GM18861 (cell line): Measurements from ENCODE around the gene OR6C2.
"Not testable (repeated sequence)": the region's sequence is repeated elsewhere in the genome, so short reads cannot be mapped to it uniquely, and the experiment has no call there.

ENCODE experiments used
- ATAC-seq: cut with Tn5 transposase; IDR thresholded peaks from one replicate; pipeline ENCODE4 v1.9.1; 2021; ENCODE audit not compliant: unreplicated experiment

The OR6C2 gene

GRCh38 chr12:55470088-55470829, 26.4 kb downstream of the OR6C2 start, which contains the start of gene OR6C70:
Gene OR6C70, minus strand, starts transcription at chr12:55470138. Its CDS starts 0 bp downstream, at chr12:55470138.
- ATAC-seq, result no peak

DNA sequence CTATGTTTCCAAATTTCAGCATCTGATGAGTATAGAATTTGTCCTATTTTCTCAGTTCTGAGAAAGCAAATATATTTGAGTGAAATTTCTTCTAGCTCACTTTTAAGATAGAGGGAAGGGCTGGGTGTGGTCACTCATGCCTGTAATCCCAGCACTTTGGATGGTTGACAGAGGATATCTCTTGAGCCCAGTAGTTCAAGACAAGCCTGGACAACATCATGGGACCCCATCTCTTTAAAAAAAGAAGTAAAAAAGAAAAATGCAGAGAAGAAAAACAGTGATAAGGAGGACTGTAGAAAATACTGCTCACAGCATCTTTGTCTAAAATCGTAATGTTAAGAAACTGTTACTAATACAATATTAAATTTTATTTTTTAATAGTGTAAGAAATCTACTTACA, 28.4 kb downstream of the OR6C2 start:
- ATAC-seq, result no peak

- ATAC-seq, result not testable (repeated sequence)
These were observed 35.3 kb downstream of the OR6C2 start for GRCh38 chr12:55479136-55479535.

- ATAC-seq, result not testable (repeated sequence)
These were observed 40.4 kb downstream of the OR6C2 start for GRCh38 chr12:55484284-55484683.

DNA sequence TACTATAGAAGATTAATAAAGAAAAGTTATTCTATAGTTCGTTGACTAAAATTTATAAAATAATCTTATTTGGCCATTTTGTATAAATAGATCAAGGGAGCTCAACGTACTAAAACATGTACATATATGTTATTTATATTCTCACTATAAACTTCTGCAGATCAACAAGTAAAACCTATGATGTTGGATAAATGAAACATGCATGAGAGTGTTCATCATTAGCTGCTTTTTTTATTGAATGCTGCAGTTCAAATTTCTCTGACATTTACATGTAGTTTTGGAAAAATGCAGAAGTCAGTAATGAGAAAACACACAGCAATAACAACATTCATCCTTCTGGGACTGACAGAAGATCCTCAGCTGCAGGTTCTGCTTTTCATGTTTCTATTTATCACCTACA, 48.2 kb downstream of the OR6C2 start, which contains the start of gene OR6C68:
Gene OR6C68 (plus strand): TSS at position 301 of the 400 bp plus-strand sequence. CDS start 0 bp downstream, at position 301.
- ATAC-seq, result no peak

DNA sequence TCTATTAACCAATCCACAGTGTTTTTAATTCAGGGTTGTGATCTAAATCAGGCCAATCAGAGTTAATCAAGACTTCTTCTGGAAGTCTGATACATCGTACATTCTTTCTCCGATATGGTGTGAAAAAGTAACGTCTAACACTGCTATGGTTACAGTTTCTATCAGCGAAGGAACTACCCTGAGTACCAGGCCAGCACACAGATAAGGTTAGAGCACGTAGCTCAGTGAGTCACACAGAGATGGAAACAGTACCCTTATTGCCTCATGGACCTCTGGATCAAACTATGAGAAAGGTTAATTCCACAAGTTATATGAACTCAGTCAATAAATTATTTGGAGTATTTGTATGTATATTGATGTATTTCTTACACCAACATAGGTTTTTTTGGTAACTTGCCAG, 51.6 kb downstream of the OR6C2 start:
- ATAC-seq, result no peak

DNA sequence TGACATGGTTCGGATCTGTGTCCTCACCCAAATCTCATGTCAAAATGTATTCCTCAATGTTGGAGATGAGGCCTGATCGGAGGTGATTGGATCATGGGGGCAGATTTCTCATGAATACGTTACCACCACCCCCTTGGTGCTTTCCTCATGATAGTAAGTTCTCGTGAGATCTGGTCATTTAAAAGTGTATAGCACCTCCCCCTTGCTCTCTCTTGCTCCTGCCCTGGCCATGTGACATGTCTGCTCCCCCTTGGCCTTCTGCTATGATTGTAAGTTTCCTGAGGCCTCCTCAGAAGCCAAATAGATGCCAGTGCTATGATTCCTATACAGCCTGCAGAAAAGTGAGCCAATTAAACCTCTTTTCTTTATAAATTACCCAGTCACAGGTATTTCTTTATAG, 55.4 kb downstream of the OR6C2 start:
- no peak for ATAC-seq

DNA sequence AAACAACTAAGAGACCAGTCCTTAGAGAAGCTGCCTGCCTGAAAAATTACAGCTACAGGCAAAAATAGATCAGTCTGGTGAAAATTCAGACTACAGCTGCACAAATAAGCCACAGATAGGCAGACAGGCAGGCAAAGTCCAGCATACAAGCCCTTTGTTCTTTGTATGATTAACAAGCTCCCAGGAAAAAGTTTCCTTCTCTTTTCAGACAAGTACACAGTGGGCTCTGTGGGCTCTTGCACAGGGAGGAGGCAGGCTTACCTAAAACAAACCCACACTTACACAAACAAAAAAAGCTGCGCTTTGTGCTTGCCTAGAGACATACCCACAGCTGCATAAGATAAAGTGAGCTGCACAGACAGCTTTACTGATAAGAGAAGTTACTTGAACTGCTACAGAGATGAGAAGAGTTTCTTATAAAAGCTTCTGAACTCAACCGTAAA, 56.0 kb downstream of the OR6C2 start:
- no peak for ATAC-seq

DNA sequence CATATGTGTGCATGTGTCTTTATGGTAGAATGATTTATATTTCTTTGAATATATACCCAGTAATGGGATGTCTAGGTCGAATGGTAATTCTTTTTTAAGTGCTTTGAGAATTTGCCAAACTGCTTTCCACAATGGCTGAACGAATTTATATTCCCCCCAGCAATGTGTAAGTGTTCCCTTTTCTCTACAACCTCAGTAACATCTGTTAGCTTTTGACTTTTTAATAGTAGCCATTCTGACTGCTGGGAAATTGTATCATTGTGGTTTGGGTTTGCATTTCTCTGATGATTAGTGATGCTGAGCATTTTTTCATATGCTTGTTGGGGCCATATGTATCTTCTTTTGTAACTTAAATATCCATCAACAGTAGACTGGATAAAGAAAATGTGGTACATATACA, 57.7 kb downstream of the OR6C2 start:
- no peak for ATAC-seq
